ENCODE data around the gene KIAA0408.
A peak's percentile ranks its signal among the peaks of the same experiment; 100 is the strongest.
"Not testable (repeated sequence)": the region's sequence is repeated elsewhere in the genome, so short reads cannot be mapped to it uniquely, and the experiment has no call there.

KIAA0408 gene

DNA sequence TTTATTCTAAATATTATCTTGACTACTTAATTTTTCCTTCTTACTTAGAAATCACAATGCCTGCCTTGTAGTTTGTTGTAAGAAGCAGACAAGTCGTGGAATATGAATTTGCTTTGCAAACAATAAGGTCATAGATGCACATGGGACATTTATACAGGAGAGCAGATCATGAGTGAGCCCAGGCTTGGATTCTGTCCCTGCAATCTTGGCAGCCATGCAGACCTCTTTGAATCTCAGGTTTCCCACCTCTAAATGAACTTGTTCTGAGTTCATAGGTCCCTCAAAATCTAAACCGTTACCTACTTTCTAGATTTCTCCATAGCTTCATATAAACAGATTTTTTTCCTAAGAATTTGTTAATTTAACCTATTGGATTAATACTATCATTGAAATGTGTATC is 19.5 kb downstream of the KIAA0408 start:
- DNase-seq (ENCODE audit: low spot score), result no peak

DNA sequence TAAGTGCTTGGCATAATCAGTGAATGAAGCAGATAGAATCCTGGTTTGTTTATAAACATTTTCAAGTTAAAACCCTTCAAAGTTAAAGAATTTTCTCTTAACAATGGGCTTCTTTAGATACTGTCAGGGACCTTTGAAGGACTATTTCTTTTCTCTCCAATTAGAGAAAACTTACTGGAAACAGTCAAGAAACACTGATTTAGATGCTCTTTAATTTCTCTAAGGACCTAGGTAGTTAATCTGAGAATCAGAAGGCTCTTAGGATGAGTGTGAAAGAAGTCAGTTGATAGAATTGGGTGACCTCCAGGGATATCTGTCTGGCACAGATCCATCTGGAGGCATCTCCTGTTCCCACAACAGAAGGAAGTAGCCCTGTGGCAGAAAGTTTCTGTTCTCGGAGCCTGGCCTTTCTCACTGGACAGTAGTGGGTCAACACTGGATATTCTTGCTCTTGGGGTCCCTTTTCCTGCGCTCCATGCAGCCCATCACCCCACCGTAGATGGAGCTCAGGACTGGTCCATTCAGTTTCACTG is 22.5 kb downstream of the KIAA0408 start:
- TF ChIP-seq CTCF (IDR thresholded peaks at IDR 0.05; ENCODE audit: extremely low read depth, missing control alignments), result no peak

More for the DNA sequence above, 19.5 kb downstream of the KIAA0408 start:
- no peak for TF ChIP-seq CTCF (IDR thresholded peaks at IDR 0.05; ENCODE audit: extremely low read depth, missing control alignments)

DNA sequence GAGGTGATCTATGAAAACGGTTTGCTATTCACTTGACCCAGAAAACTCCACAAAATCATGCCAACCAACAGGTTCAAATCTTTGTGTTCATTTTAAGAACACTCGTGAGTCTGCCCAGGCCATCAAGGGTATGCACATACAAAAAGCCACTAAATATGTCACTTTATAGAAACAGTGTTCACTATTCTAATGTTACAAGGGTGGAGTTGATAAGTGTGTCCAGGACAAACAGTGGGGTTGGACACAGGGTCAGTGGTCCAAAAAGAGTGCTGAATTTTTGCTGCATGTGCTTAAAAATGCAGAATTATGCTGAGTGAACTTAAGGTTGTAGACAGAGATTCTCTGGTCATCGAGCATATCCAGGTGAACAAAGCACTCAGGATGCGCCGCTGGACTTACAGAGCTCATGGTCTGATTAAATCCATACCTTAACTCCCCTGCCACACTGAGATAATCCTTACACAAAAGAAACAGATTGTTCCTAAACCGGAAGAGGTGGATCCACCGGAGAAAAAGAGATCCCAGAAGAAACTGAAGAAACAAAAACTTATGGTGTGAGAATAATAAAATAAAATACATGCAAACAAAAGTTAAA is 23.5 kb downstream of the KIAA0408 start:
- TF ChIP-seq CTCF (IDR thresholded peaks at IDR 0.05; ENCODE audit: extremely low read depth, missing control alignments), result no peak
- no peak for DNase-seq (ENCODE audit: low spot score)

More for the DNA sequence above, 22.5 kb downstream of the KIAA0408 start:
- DNase-seq (ENCODE audit: low spot score), result no peak

GRCh38 chr6:127434651-127435050 is 24.5 kb downstream of the KIAA0408 start:
- TF ChIP-seq CTCF (IDR thresholded peaks at IDR 0.05; ENCODE audit: extremely low read depth, missing control alignments), result no peak
- no peak for DNase-seq (ENCODE audit: low spot score)

GRCh38 chr6:127428562-127428961 is 30.6 kb downstream of the KIAA0408 start:
- not testable (repeated sequence) for DNase-seq (ENCODE audit: low spot score)

DNA sequence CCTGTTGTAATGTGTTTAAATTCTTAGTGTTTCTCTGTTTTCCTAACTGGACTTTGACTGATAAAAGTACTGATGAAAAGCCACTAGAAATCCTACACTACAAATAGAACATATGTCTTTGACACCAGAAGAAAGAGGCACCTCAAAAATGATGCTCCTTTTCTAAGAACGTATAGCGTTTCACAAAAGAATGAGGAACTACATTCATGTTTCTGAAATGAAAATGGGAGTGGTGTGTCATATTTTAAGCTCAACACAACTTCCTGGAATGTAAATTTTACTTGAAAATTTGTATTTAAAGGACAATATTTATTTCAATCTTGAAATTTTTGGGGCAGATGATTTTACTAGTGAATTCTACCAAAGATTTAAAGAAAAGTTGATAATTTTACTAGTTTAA is 35.3 kb downstream of the KIAA0408 start:
- DNase-seq (ENCODE audit: low spot score), result no peak
- no peak for TF ChIP-seq CTCF (IDR thresholded peaks at IDR 0.05; ENCODE audit: extremely low read depth, missing control alignments)

GRCh38 chr6:127421164-127421563 is 38.0 kb downstream of the KIAA0408 start:
- DNase-seq (ENCODE audit: low spot score), result not testable (repeated sequence)

DNA sequence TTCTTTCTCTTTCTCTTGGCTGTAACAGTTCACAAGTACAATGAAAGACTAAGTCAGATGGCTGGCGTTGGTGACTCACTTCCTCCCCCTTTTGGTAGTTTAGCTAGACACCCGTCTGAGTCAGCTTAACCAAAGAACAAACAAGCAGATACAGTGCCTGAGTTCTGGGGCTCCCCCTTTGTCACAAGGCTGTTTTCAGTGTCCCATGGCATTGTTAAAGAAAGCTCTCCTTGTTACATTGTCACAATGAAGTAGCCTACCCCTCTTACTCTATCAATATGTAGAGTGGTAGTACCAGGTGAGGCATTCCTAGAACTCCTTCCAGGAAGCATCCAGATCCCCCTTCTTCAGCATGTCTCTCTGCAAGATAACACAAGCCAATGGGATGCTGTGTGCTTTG is 38.6 kb downstream of the KIAA0408 start:
- peak; percentile 81 for DNase-seq (ENCODE audit: low spot score)

More for the DNA sequence above, 38.6 kb downstream of the KIAA0408 start:
- peak; percentile 74 for TF ChIP-seq CTCF (IDR thresholded peaks at IDR 0.05; ENCODE audit: extremely low read depth, missing control alignments)

Measured in GM20000 (cell line).